Activated CD8-positive, alpha-beta T cell treated with anti-CD3 and anti-CD28 coated beads, Interleukin-2, amount 10 ng/mL, durations not matched to agents 7 days and 5 days (primary cell): Measurements from ENCODE around the gene TPRA1. TPM values are rescaled to one million over a fixed set of nuclear protein-coding genes. Genes with fewer than 3 reads are reported as not detected.
A peak's percentile ranks its signal among the peaks of the same experiment; 100 is the strongest.

Experiments used
- ATAC-seq: fragments of 150-1000 bp; cut with Tn5 transposase; one replicate; pipeline ENCODE4 v1.10.0; 2021; ENCODE audit warnings: moderate library complexity
- CTCF ChIA-PET: fragments of 350-600 bp; sonication (Branson Sonifier 250); formaldehyde crosslinking; loops from one replicate; lab custom pipeline; 2021; ENCODE audit warnings: antibody characterized with exemption; lab: Charles Lee
- POLR2A ChIA-PET: fragments of 350-600 bp; sonication (Branson Sonifier 250); formaldehyde crosslinking; loops from one replicate; lab custom pipeline; 2021; ENCODE audit warnings: antibody characterized with exemption; lab: Charles Lee
- DNase-seq: peaks from one replicate; pipeline ENCODE4 v3.0.0-alpha.2; 2020
- H3K27ac Mint-ChIP-seq: one replicate; pipeline ENCODE4 v1.8.0; 2021; ENCODE audit warnings: mild to moderate bottlenecking, mixed read lengths
- H3K27me3 Mint-ChIP-seq: one replicate; pipeline ENCODE4 v1.8.0; 2021; ENCODE audit warnings: low read depth, mixed read lengths
- H3K36me3 Mint-ChIP-seq: one replicate; pipeline ENCODE4 v1.8.0; 2021; ENCODE audit warnings: low read depth, mixed read lengths
- H3K4me1 Mint-ChIP-seq: one replicate; pipeline ENCODE4 v1.8.0; 2021; ENCODE audit warnings: low read depth, mixed read lengths
- H3K4me3 Mint-ChIP-seq: one replicate; pipeline ENCODE4 v1.8.0; 2021; ENCODE audit warnings: mild to moderate bottlenecking, mixed read lengths
- H3K9me3 Mint-ChIP-seq: one replicate; pipeline ENCODE4 v1.8.0; 2022; ENCODE audit warnings: mixed read lengths; ENCODE audit not compliant: insufficient read depth
- total RNA-seq, 2 experiments: library from RNA; stranded (reverse); gene quantifications; one replicate each; pipeline ENCODE4 v1.2.3, GENCODE V29; 2021

Gene TPRA1
- total RNA-seq, 2 experiments from 2014 or later, result 27.0 to 27.9 TPM

DNA sequence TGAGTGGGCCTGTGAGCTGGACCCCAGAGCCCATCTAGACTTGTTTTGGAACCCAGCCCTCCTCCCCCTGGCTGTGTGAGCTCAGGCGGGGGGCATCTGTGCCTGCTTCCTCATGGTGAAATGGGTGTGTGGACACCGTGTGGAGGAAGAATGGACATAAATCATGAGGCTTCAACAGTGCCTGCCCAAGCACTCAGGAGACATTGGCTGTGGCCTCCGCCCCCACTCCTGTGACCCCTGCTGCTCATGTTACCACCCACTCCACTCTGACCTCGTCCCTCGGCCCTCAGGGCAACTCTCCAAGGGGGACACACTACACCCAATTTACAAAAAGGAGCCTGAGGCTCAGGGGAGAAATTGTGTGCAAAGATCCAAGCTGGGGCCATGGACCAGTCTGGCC is 16.6 kb downstream of the TPRA1 start:
- POLR2A ChIA-PET, result no interaction called here

DNA sequence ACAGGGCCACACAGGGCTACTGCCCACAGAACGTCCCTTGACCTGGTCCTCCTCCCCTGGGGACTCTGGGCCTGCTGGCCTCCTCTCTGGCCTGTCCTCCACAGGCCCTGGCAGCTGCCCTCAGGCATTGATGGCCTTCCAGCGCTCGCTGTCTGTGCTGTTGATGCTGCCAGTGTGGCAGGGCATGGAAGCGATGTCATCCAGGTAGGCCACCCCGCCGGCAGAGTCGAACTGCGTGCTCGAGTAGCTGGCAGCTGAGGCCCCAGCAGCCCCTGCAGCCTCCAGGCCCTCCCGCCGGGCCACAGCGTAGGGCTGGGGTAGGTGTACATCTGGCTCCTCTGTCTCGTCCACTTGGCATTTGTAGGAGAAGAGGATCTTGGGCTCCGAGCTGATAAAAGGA is 17.1 kb downstream of the TPRA1 start:
- no peak for ATAC-seq
- H3K27me3 Mint-ChIP-seq, result no peaks in the 10 kb centered on the region
- H3K4me1 Mint-ChIP-seq, result peaks cover 11% of the 10 kb centered on the region
- H3K27ac Mint-ChIP-seq, result no peak overlapping the region
- CTCF ChIA-PET, result no interaction called here
- DNase-seq, result no peak
- H3K4me3 Mint-ChIP-seq, result no peak overlapping the region
- peaks cover 14% of the 10 kb centered on the region for H3K36me3 Mint-ChIP-seq
- POLR2A ChIA-PET, result no interaction called here
- no peaks in the 10 kb centered on the region for H3K9me3 Mint-ChIP-seq

More for the DNA sequence above, 16.6 kb downstream of the TPRA1 start:
- CTCF ChIA-PET, result interaction anchor here (1.1 to 1.9 kb wide), 6 partner anchors 8 to 215 kb away, joined by 3 to 9 read pairs (median 6); no protein-coding TSS in a partner anchor
- no peaks in the 10 kb centered on the region for H3K9me3 Mint-ChIP-seq
- H3K27me3 Mint-ChIP-seq, result no peaks in the 10 kb centered on the region
- H3K36me3 Mint-ChIP-seq, result peaks cover 14% of the 10 kb centered on the region
- H3K27ac Mint-ChIP-seq, result no peak overlapping the region
- no peak for DNase-seq
- peaks cover 11% of the 10 kb centered on the region for H3K4me1 Mint-ChIP-seq
- ATAC-seq, result no peak
- no peak overlapping the region for H3K4me3 Mint-ChIP-seq

DNA sequence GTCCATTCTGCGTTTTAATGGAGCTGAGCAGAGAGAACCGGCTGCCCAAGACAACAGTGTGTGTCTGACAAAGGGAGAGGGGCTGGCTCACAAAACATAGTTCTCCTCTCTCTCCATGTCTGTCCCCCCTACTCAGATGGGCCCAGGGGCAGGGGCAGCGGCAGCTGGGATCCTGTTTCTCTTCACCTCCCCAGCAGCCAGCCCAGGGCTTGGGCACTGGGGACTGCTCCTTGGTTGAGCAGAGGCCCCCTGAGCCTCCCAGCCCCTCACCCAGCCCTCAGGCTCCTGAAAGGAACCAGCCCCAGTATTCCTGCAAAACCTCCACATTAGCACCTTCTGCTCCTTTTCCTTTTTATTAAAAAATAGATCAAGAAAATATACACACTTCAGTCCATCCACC is 17.8 kb downstream of the TPRA1 start:
- DNase-seq (no peak), ATAC-seq (no peak)
- ChIA-PET POLR2A (no interaction called here), CTCF (interaction anchor here (1.0 kb wide), 1 partner anchor 25 kb away, joined by 3 read pairs; no protein-coding TSS in a partner anchor)
- H3K27me3 Mint-ChIP-seq, result no peaks in the 10 kb centered on the region
- peaks cover 11% of the 10 kb centered on the region for H3K4me1 Mint-ChIP-seq
- H3K9me3 Mint-ChIP-seq, result no peaks in the 10 kb centered on the region
- no peak overlapping the region for H3K27ac Mint-ChIP-seq
- H3K36me3 Mint-ChIP-seq, result peaks cover 14% of the 10 kb centered on the region
- H3K4me3 Mint-ChIP-seq, result no peak overlapping the region

DNA sequence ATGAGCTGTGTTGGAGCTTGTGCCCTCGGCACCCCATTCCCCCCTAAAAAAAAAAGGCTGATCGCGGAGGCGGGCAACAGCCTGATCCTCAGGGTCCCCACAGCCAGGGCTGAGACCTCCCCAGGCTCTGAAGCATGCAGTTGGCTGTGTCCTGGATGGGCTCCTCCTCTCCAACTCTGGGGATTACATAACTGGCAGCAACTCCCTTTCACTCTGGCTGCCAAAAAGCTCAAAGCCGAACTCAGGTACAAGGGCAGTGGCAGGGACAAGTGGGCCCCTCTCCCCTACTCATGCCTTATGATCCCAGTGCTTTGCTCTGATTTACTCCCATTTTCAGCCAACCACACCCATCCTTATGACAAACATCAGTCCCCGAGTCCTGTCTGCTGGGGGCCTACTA is 18.3 kb downstream of the TPRA1 start:
- Mint-ChIP-seq H3K27ac (no peak overlapping the region), H3K36me3 (peaks cover 14% of the 10 kb centered on the region), H3K27me3 (no peaks in the 10 kb centered on the region), H3K4me1 (peaks cover 11% of the 10 kb centered on the region), H3K4me3 (no peak overlapping the region), H3K9me3 (no peaks in the 10 kb centered on the region)
- ATAC-seq (no peak), DNase-seq (no peak)
- POLR2A ChIA-PET, result no interaction called here
- CTCF ChIA-PET, result interaction anchor here (1.0 to 1.5 kb wide), 2 partner anchors 24 to 25 kb away, joined by 3 read pairs; no protein-coding TSS in a partner anchor

DNA sequence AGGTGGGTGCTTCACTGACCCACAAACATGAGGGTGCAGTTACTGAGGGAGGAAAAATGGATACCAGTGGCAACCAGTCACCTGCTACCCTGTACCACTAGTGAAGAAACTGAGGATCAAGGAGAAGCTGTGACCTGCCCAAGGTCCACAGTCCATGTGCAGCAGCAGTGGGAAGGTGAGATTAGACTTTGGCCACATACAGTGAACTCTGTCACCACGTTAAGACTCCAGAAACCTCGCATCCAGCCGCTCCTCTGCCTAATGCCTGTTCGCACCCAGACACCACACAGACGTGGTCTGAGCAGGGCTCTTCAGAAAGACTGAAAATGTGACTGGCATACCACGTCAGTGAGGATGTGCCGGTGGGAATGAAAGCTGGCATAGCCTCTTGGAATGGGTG is 20.0 kb downstream of the TPRA1 start:
- ChIA-PET CTCF (interaction anchor here (1.5 kb wide), 1 partner anchor 24 kb away, joined by 3 read pairs; no protein-coding TSS in a partner anchor), POLR2A (no interaction called here)

DNA sequence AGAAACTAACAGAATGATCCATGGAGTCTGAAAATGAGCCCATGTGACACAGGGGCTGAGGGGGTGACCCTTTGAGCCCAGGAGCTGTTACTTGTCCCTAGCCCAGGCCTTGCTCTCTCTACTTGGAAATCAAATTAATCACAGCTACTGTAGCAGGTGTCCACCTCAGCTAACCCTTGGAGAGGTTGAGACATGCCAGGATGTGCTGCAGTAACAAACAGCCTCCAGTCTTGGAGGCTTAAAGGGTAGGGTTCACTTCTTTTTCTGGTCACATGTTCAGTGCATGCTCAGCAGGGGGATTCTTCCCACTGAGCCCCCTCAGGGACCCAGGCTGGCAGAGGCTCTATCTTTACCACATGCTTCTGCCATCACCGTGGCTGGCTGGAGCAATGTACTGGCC is 21.4 kb downstream of the TPRA1 start:
- no peak overlapping the region for H3K27ac Mint-ChIP-seq
- no peak overlapping the region for H3K4me3 Mint-ChIP-seq
- POLR2A ChIA-PET, result no interaction called here
- no peaks in the 10 kb centered on the region for H3K4me1 Mint-ChIP-seq
- CTCF ChIA-PET, result no interaction called here
- no peaks in the 10 kb centered on the region for H3K9me3 Mint-ChIP-seq
- no peak for ATAC-seq
- peaks cover 10% of the 10 kb centered on the region for H3K36me3 Mint-ChIP-seq
- no peak for DNase-seq
- H3K27me3 Mint-ChIP-seq, result peaks cover 4% of the 10 kb centered on the region

More for the DNA sequence above, 20.0 kb downstream of the TPRA1 start:
- no peaks in the 10 kb centered on the region for H3K27me3 Mint-ChIP-seq
- H3K27ac Mint-ChIP-seq, result no peak overlapping the region
- peaks cover 8% of the 10 kb centered on the region for H3K4me1 Mint-ChIP-seq
- H3K4me3 Mint-ChIP-seq, result no peak overlapping the region
- ATAC-seq (no peak), DNase-seq (no peak)
- H3K9me3 Mint-ChIP-seq, result no peaks in the 10 kb centered on the region
- peaks cover 14% of the 10 kb centered on the region for H3K36me3 Mint-ChIP-seq

DNA sequence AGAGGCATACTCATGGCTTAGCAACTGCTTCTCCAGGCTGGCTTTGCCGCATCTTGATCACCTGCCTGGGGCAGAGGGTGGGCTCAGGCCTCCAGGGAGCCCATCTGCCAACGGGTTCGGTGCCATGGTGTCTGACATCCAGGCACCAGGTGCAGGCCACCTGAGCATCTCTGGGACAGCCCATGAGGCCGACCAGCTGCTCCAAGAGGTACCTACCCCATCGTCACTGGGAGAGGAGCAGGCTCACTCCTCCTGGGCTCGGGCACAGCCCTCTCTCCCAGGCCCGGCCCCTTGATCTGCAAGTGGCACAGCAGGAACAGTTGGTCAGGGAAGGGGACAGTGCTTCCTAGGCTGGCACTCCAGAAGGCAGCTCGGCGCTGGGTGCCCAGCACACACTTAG is 21.9 kb downstream of the TPRA1 start:
- H3K4me1 Mint-ChIP-seq, result no peaks in the 10 kb centered on the region
- peaks cover 10% of the 10 kb centered on the region for H3K36me3 Mint-ChIP-seq
- no peaks in the 10 kb centered on the region for H3K9me3 Mint-ChIP-seq
- ChIA-PET CTCF (no interaction called here), POLR2A (no interaction called here)
- peaks cover 9% of the 10 kb centered on the region for H3K27me3 Mint-ChIP-seq
- no peak for ATAC-seq
- H3K27ac Mint-ChIP-seq, result no peak overlapping the region
- no peak overlapping the region for H3K4me3 Mint-ChIP-seq
- DNase-seq, result no peak

DNA sequence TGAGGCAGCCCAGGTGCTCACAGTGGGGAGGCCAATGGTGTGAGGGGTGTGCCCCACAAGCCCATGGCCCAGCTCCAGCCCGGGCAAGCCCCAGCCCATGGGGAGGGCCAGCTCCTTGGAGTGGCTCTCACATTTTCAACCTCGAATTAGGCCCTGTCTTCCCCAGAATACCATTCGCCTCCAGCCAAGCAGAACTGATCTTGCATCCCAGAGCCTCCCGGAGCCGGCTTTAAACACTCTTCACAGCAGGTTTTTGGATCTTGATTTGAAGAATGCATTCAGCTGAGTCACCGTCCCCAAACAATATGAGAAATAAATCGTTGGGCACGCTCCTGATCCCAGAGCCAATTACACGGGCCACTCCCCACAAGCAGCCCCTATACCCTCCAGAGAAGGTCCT is 23.7 kb downstream of the TPRA1 start:
- ATAC-seq (no peak), DNase-seq (no peak)
- Mint-ChIP-seq H3K27ac (no peak overlapping the region), H3K9me3 (no peaks in the 10 kb centered on the region), H3K4me1 (no peaks in the 10 kb centered on the region), H3K27me3 (peaks cover 9% of the 10 kb centered on the region), H3K4me3 (no peak overlapping the region), H3K36me3 (peaks cover 8% of the 10 kb centered on the region)
- CTCF ChIA-PET, result no interaction called here
- POLR2A ChIA-PET, result no interaction called here

DNA sequence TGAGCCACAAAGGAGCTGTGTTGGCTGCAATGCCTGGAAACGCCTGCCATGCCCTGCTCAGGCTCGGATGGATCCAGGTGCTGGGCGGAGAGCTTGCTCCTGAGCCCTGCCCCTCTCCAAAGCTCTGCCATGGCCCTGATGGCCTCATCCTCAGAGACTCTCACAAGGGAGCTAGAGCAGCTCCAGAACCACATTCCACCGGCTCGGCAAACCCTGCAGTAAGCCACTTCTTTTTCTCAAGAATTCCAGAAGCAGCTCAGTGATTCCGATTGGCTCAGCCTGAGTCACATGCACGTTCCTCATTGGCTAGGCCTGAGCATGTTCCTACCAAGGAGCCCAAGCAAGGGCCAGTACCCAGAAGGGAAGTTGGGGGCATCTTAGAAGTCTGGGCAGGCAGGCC is 24.8 kb downstream of the TPRA1 start:
- H3K36me3 Mint-ChIP-seq, result no peaks in the 10 kb centered on the region
- no peak overlapping the region for H3K4me3 Mint-ChIP-seq
- ChIA-PET CTCF (interaction anchor here (0.7 kb wide), 1 partner anchor 9 kb away, joined by 6 read pairs; no protein-coding TSS in a partner anchor), POLR2A (no interaction called here)
- H3K4me1 Mint-ChIP-seq, result no peaks in the 10 kb centered on the region
- no peak for DNase-seq
- H3K9me3 Mint-ChIP-seq, result no peaks in the 10 kb centered on the region
- no peak overlapping the region for H3K27ac Mint-ChIP-seq
- ATAC-seq, result no peak
- H3K27me3 Mint-ChIP-seq, result peaks cover 9% of the 10 kb centered on the region

DNA sequence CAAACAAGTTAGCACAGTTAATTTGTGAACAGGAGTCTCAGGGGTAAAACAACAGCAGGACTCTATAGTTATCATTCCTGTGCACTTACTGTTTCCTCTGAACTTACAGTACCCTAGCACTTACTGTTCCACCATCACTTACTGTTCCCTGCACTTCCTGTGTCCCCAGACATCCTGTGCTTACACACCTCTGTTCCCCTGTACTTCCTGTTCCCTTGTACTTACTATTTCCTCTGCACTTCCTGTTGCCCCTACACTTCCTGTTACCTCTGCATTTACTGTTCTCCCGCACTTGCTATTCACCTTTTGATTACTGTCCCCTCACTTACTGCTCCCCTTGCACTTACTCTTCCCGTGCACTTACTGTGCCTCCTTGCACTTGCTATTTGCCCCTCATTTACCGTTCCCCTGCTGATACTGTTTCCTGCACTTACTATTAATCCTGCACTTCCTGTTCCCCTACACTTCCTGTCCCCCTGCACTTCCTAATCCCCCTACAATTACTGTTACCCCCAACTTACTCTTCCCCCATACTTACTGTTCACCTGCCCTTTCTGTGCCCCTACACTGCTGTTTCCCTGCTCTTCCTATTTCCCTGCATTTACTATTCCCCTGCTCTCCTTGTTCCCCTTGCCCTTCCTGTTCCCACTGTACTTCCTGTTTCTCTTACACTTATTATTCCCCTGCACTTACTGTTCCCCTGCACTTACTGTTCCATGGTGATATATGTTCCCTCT is 30.3 kb downstream of the TPRA1 start:
- Mint-ChIP-seq H3K4me1 (peaks cover 8% of the 10 kb centered on the region), H3K36me3 (peaks cover 9% of the 10 kb centered on the region), H3K27ac (peak overlapping the region; percentile 31), H3K27me3 (peaks cover 9% of the 10 kb centered on the region), H3K4me3 (no peak overlapping the region), H3K9me3 (peaks cover 11% of the 10 kb centered on the region)
- DNase-seq (peak; percentile 33), ATAC-seq (peak; percentile 30)
- CTCF ChIA-PET, result no interaction called here
- POLR2A ChIA-PET, result no interaction called here

DNA sequence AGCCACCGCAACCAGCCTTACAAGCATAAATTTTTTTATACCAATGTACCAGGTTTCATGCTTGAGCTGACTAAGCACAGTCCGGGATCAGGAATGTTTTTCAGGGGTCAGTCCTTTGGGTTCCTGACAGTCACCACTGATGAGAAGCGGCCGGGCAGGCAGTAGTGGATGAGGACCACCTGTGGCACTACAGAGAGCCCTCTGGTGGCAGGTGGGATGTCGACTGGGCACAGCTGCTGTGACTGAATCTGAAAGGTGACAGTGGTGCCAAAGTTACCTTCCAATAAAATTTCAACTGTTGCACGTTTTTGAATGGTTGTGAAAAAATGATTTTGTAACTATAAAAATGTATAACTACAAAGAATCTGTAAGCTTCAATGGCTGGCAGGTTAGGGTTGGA is 34.0 kb downstream of the TPRA1 start:
- CTCF ChIA-PET, result no interaction called here
- no peak overlapping the region for H3K4me3 Mint-ChIP-seq
- peaks cover 11% of the 10 kb centered on the region for H3K9me3 Mint-ChIP-seq

DNA sequence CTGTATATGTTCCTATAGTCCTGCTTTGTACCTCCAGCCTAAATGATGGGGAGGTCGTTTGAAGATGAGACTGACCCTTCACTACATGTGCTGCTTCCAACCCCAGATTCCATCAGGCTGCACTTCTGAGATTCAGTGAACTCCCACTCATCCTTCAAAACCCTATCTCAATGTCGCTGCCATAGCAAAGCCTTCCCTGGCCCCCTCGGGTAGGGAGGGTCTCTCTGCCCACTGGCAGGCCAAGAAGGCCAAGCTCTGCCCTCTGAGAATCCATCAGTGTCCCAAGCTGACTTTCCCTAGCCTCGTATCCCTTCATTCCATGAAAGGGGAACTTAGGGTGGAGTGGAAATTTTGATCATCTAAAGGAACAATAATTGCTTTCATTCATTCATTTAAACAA is 35.4 kb downstream of the TPRA1 start:
- no peak overlapping the region for H3K4me3 Mint-ChIP-seq
- DNase-seq (no peak), ATAC-seq (no peak)
- peaks cover under 1% of the 10 kb centered on the region for H3K27me3 Mint-ChIP-seq
- POLR2A ChIA-PET, result no interaction called here
- CTCF ChIA-PET, result interaction anchor here (1.3 kb wide), 1 partner anchor 8 kb away, joined by 3 read pairs; no protein-coding TSS in a partner anchor
- peaks cover 8% of the 10 kb centered on the region for H3K9me3 Mint-ChIP-seq
- no peak overlapping the region for H3K27ac Mint-ChIP-seq
- H3K36me3 Mint-ChIP-seq, result peaks cover 7% of the 10 kb centered on the region
- peaks cover 4% of the 10 kb centered on the region for H3K4me1 Mint-ChIP-seq

More for the DNA sequence above, 34.0 kb downstream of the TPRA1 start:
- DNase-seq, result no peak
- Mint-ChIP-seq H3K27ac (no peak overlapping the region), H3K36me3 (peaks cover 9% of the 10 kb centered on the region), H3K4me1 (peaks cover 8% of the 10 kb centered on the region), H3K27me3 (no peaks in the 10 kb centered on the region)
- ATAC-seq, result no peak
- POLR2A ChIA-PET, result no interaction called here
